ENCODE results near the gene SUSD4. TPM values are rescaled to one million over a fixed set of nuclear protein-coding genes. Genes with fewer than 3 reads are reported as not detected.
A peak's percentile ranks its signal among the peaks of the same experiment; 100 is the strongest.

SUSD4 gene
- total RNA-seq, 2 donors from 2014 or later = 0.58 to 0.92 TPM

GRCh38 chr1:223374064-223374610 is 10.2 kb upstream of the SUSD4 start:
- no peaks in the 10 kb centered on the region for H3K4me1 Mint-ChIP-seq
- peak; percentile 57 for DNase-seq

DNA sequence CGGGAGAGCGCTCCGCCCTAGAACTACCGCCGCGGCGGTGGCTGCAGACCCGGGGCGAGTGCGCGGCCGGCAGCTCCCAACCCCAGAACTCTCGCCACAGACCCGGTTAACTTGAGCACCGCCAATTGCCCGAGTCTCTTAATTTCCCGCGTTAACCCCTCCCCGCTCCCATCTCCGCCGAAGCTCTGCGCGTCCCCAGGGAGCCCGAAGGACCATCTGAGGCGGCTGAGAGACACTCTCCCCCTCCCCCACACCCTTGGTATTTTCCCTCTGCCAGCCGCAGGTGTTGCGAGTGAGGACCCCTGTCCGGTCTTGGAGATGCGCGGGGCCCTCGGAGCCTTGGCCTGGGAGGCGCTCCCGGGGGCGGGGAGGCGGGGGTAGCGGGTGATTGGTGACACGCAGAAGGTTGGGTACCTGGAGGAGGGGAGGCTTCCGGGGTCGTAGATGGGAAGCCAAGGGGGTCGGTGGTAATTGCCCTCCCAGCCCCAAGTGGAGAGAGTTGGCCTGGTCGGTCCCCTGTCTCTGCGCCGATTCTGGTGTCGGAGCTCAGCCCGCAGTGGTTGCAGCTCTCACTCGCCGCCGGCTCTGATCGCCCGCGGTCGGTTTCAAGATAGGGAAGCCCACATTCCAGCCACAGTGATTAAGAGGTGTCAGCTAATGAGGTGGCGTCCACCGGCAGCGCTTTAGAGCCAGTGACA is 858 bp upstream of the SUSD4 start:
- peaks cover 76% of the 10 kb centered on the region for H3K27me3 Mint-ChIP-seq (ENCODE audit: insufficient read depth)

More at GRCh38 chr1:223374064-223374610, 10.2 kb upstream of the SUSD4 start:
- Histone ChIP-seq H3K27me3 (ENCODE audit: control insufficient read depth, insufficient read depth, low read length, poor library complexity, severe bottlenecking) (no peaks in the 10 kb centered on the region), H3K9ac (ENCODE audit: extremely low read depth, low read length, poor library complexity, severe bottlenecking) (no peak overlapping the region), H3K27ac (ENCODE audit: low read depth, low read length) (no peak overlapping the region), H3K4me1 (ENCODE audit: control insufficient read depth, insufficient read depth, low read length) (no peaks in the 10 kb centered on the region), H3K4me3 (ENCODE audit: low read length) (no peak overlapping the region), H3K9me3 (ENCODE audit: control insufficient read depth, low read length) (peaks cover 10% of the 10 kb centered on the region), H3K36me3 (ENCODE audit: control insufficient read depth, insufficient read depth, low read length) (no peaks in the 10 kb centered on the region)
- Mint-ChIP-seq H3K27ac (no peak overlapping the region), H3K27me3 (ENCODE audit: insufficient read depth) (peaks cover 33% of the 10 kb centered on the region), H3K36me3 (ENCODE audit: low read depth) (no peaks in the 10 kb centered on the region), H3K9me3 (peaks cover 18% of the 10 kb centered on the region), H3K4me3 (no peak overlapping the region)
- TF ChIP-seq, protein P1, sequence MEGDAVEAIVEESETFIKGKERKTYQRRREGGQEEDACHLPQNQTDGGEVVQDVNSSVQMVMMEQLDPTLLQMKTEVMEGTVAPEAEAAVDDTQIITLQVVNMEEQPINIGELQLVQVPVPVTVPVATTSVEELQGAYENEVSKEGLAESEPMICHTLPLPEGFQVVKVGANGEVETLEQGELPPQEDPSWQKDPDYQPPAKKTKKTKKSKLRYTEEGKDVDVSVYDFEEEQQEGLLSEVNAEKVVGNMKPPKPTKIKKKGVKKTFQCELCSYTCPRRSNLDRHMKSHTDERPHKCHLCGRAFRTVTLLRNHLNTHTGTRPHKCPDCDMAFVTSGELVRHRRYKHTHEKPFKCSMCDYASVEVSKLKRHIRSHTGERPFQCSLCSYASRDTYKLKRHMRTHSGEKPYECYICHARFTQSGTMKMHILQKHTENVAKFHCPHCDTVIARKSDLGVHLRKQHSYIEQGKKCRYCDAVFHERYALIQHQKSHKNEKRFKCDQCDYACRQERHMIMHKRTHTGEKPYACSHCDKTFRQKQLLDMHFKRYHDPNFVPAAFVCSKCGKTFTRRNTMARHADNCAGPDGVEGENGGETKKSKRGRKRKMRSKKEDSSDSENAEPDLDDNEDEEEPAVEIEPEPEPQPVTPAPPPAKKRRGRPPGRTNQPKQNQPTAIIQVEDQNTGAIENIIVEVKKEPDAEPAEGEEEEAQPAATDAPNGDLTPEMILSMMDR (conservative IDR thresholded peaks at IDR 0.05) = peak; percentile 29
- 75 to 83% methylated on average over 1 to 4 of the region's 4 CpGs for WGBS, 2 experiments (ENCODE audit: insufficient coverage in 1 of 2, insufficient read length in 1 of 2)

GRCh38 chr1:223363057-223363855 is 720 bp downstream of the SUSD4 start:
- Histone ChIP-seq H3K27me3 (ENCODE audit: control insufficient read depth, insufficient read depth, low read length, poor library complexity, severe bottlenecking) (peaks cover 60% of the 10 kb centered on the region), H3K36me3 (ENCODE audit: control insufficient read depth, insufficient read depth, low read length) (no peaks in the 10 kb centered on the region), H3K4me1 (ENCODE audit: control insufficient read depth, insufficient read depth, low read length) (no peaks in the 10 kb centered on the region), H3K27ac (ENCODE audit: low read depth, low read length) (no peak overlapping the region), H3K9me3 (ENCODE audit: control insufficient read depth, low read length) (no peaks in the 10 kb centered on the region), H3K4me3 (ENCODE audit: low read length) (peak overlapping the region; percentile 89), H3K9ac (ENCODE audit: extremely low read depth, low read length, poor library complexity, severe bottlenecking) (peak overlapping the region; percentile 30)
- Mint-ChIP-seq H3K27me3 (ENCODE audit: insufficient read depth) (peaks cover 78% of the 10 kb centered on the region), H3K4me1 (peaks cover 17% of the 10 kb centered on the region), H3K27ac (no peak overlapping the region), H3K9me3 (peaks cover 2% of the 10 kb centered on the region), H3K36me3 (ENCODE audit: low read depth) (no peaks in the 10 kb centered on the region), H3K4me3 (peak overlapping the region; percentile 71)
- WGBS, 2 experiments (ENCODE audit: insufficient coverage in 1 of 2, insufficient read length in 1 of 2) = 0 to 1% methylated on average over 12 to 44 of the region's 44 CpGs
- DNase-seq = peak; percentile 80
- TF ChIP-seq, protein P1 (conservative IDR thresholded peaks at IDR 0.05) = no peak

More for the DNA sequence above, 858 bp upstream of the SUSD4 start:
- DNase-seq = peak; percentile 88
- peaks cover 17% of the 10 kb centered on the region for H3K4me1 Mint-ChIP-seq
- no peaks in the 10 kb centered on the region for H3K36me3 Mint-ChIP-seq (ENCODE audit: low read depth)
- Histone ChIP-seq H3K27me3 (ENCODE audit: control insufficient read depth, insufficient read depth, low read length, poor library complexity, severe bottlenecking) (peaks cover 50% of the 10 kb centered on the region), H3K4me1 (ENCODE audit: control insufficient read depth, insufficient read depth, low read length) (no peaks in the 10 kb centered on the region), H3K4me3 (ENCODE audit: low read length) (peak overlapping the region; percentile 80), H3K9ac (ENCODE audit: extremely low read depth, low read length, poor library complexity, severe bottlenecking) (no peak overlapping the region), H3K36me3 (ENCODE audit: control insufficient read depth, insufficient read depth, low read length) (no peaks in the 10 kb centered on the region), H3K9me3 (ENCODE audit: control insufficient read depth, low read length) (no peaks in the 10 kb centered on the region), H3K27ac (ENCODE audit: low read depth, low read length) (no peak overlapping the region)
- TF ChIP-seq, protein P1 (conservative IDR thresholded peaks at IDR 0.05) = no peak
- H3K27ac Mint-ChIP-seq = no peak overlapping the region
- peak overlapping the region; percentile 71 for H3K4me3 Mint-ChIP-seq
- H3K9me3 Mint-ChIP-seq = peaks cover 2% of the 10 kb centered on the region
- 0 to 2% methylated on average over 6 to 55 of the region's 55 CpGs for WGBS, 2 experiments (ENCODE audit: insufficient coverage in 1 of 2, insufficient read length in 1 of 2)
